ENCODE results near the gene SLC15A4.
A peak's percentile ranks its signal among the peaks of the same experiment; 100 is the strongest.
"Not testable (repeated sequence)": the region's sequence is repeated elsewhere in the genome, so short reads cannot be mapped to it uniquely, and the experiment has no call there.

The SLC15A4 gene

GRCh38 chr12:128844031-128844635 lies 20.4 kb upstream of the SLC15A4 start:
- no peak for DNase-seq (ENCODE audit: low read depth)

GRCh38 chr12:128843538-128843937 lies 19.8 kb upstream of the SLC15A4 start:
- no peak for DNase-seq (ENCODE audit: low read depth)

- DNase-seq (ENCODE audit: low read depth): no peak
Observed at GRCh38 chr12:128842579-128842978, 18.8 kb upstream of the SLC15A4 start.

GRCh38 chr12:128840862-128841468 lies 17.2 kb upstream of the SLC15A4 start:
- DNase-seq (ENCODE audit: low read depth): no peak

- not testable (repeated sequence) for DNase-seq (ENCODE audit: low read depth)
Observed at GRCh38 chr12:128839885-128840284, 16.1 kb upstream of the SLC15A4 start.

GRCh38 chr12:128833418-128833817 lies 9.7 kb upstream of the SLC15A4 start:
- no peak for DNase-seq (ENCODE audit: low read depth)

- no peak for DNase-seq (ENCODE audit: low read depth)
Observed at GRCh38 chr12:128830505-128830893, 6.7 kb upstream of the SLC15A4 start.

GRCh38 chr12:128829861-128830504 lies 6.2 kb upstream of the SLC15A4 start:
- no peak for DNase-seq (ENCODE audit: low read depth)

GRCh38 chr12:128827724-128828123 lies 4.0 kb upstream of the SLC15A4 start:
- DNase-seq (ENCODE audit: low read depth): no peak

GRCh38 chr12:128825835-128826234 lies 2.1 kb upstream of the SLC15A4 start:
- no peak for DNase-seq (ENCODE audit: low read depth)

- peak; percentile 30 for DNase-seq (ENCODE audit: low read depth)
Observed at GRCh38 chr12:128823216-128823915, 392 bp downstream of the SLC15A4 start.

GRCh38 chr12:128820723-128821432 lies 2.9 kb downstream of the SLC15A4 start:
- DNase-seq (ENCODE audit: low read depth): no peak

GRCh38 chr12:128820253-128820652 lies 3.5 kb downstream of the SLC15A4 start:
- DNase-seq (ENCODE audit: low read depth): no peak

- DNase-seq (ENCODE audit: low read depth): no peak
Observed at GRCh38 chr12:128819293-128820144, 4.2 kb downstream of the SLC15A4 start.

GRCh38 chr12:128818065-128819022 lies 5.4 kb downstream of the SLC15A4 start:
- DNase-seq (ENCODE audit: low read depth): no peak

GRCh38 chr12:128817111-128818015 lies 6.4 kb downstream of the SLC15A4 start:
- DNase-seq (ENCODE audit: low read depth): no peak

GRCh38 chr12:128816643-128816920 lies 7.2 kb downstream of the SLC15A4 start:
- DNase-seq (ENCODE audit: low read depth): no peak

GRCh38 chr12:128815779-128816642 lies 7.7 kb downstream of the SLC15A4 start:
- no peak for DNase-seq (ENCODE audit: low read depth)

All from activated T-cell treated with anti-CD3 and anti-CD28 coated beads for 48 hours (primary cell).